Erythroblast (primary cell): ENCODE data around the gene PRKX.
"Not testable (repeated sequence)": the region's sequence is repeated elsewhere in the genome, so short reads cannot be mapped to it uniquely, and the experiment has no call there.

Experiments used
- GATA1 ChIP-seq: IDR thresholded peaks from 2 replicates; pipeline ENCODE4 v1.6.1; 2011; ENCODE audit warnings: low read depth, mild to moderate bottlenecking, control low read depth, low read length, moderate library complexity
- POLR2A ChIP-seq: IDR thresholded peaks from 2 replicates; pipeline ENCODE4 v1.6.1; 2011; ENCODE audit warnings: mild to moderate bottlenecking, low read length

- TF ChIP-seq POLR2A, GATA1: not testable (repeated sequence)
These were observed 153.4 kb downstream of the PRKX start for GRCh38 chrX:3560010-3560409.
